Measurements from ENCODE around the gene DYNLT2B. TPM values are rescaled to one million over a fixed set of nuclear protein-coding genes. Genes with fewer than 3 reads are reported as not detected.
"Not testable (repeated sequence)": the region's sequence is repeated elsewhere in the genome, so short reads cannot be mapped to it uniquely, and the experiment has no call there.

The DYNLT2B gene
- 16.0 and 22.1 TPM in 2 replicates for total RNA-seq (ENCODE audit: low replicate concordance)

- DNase-seq (ENCODE audit: low read depth): peak; percentile 77
- H3K4me3 ChIP-seq (ENCODE audit: low read depth, low read length): peak within 1 kb of the TSS; percentile 90
- TF ChIP-seq CTCF (IDR thresholded peaks at IDR 0.05; ENCODE audit: insufficient read depth, low read length): no peak
Observed at GRCh38 chr3:196317687-196318467, at the start of gene DYNLT2B. TSS of gene DYNLT2B (minus strand) at chr3:196318240. CDS start at chr3:196318152, 88 bp downstream.

GRCh38 chr3:196365736-196366135 lies 47.7 kb upstream of the DYNLT2B start:
- no peak overlapping the region for H3K4me3 ChIP-seq (ENCODE audit: low read depth, low read length)
- DNase-seq (ENCODE audit: low read depth): no peak
- no peak for TF ChIP-seq CTCF (IDR thresholded peaks at IDR 0.05; ENCODE audit: insufficient read depth, low read length)

- TF ChIP-seq CTCF (IDR thresholded peaks at IDR 0.05; ENCODE audit: insufficient read depth, low read length): no peak
- DNase-seq (ENCODE audit: low read depth): peak; percentile 63
Observed at GRCh38 chr3:196360586-196360985, 42.5 kb upstream of the DYNLT2B start.

GRCh38 chr3:196358540-196358939 lies 40.5 kb upstream of the DYNLT2B start:
- not testable (repeated sequence) for DNase-seq (ENCODE audit: low read depth); H3K4me3 ChIP-seq (ENCODE audit: low read depth, low read length)

More at GRCh38 chr3:196360586-196360985, 42.5 kb upstream of the DYNLT2B start:
- no peak overlapping the region for H3K4me3 ChIP-seq (ENCODE audit: low read depth, low read length)

GRCh38 chr3:196357905-196358304 lies 39.9 kb upstream of the DYNLT2B start:
- TF ChIP-seq CTCF (IDR thresholded peaks at IDR 0.05; ENCODE audit: insufficient read depth, low read length): no peak
- no peak overlapping the region for H3K4me3 ChIP-seq (ENCODE audit: low read depth, low read length)
- no peak for DNase-seq (ENCODE audit: low read depth)

GRCh38 chr3:196356556-196356955 lies 38.5 kb upstream of the DYNLT2B start:
- H3K4me3 ChIP-seq (ENCODE audit: low read depth, low read length): no peak overlapping the region
- no peak for TF ChIP-seq CTCF (IDR thresholded peaks at IDR 0.05; ENCODE audit: insufficient read depth, low read length)
- no peak for DNase-seq (ENCODE audit: low read depth)

GRCh38 chr3:196355668-196356067 lies 37.6 kb upstream of the DYNLT2B start:
- TF ChIP-seq CTCF (IDR thresholded peaks at IDR 0.05; ENCODE audit: insufficient read depth, low read length): no peak
- no peak overlapping the region for H3K4me3 ChIP-seq (ENCODE audit: low read depth, low read length)
- no peak for DNase-seq (ENCODE audit: low read depth)
